Measurements from ENCODE around the gene GH2. TPM values are rescaled to one million over a fixed set of nuclear protein-coding genes. Genes with fewer than 3 reads are reported as not detected.

The GH2 gene
- total and polyA plus RNA-seq, 4 donors: not detected

DNA sequence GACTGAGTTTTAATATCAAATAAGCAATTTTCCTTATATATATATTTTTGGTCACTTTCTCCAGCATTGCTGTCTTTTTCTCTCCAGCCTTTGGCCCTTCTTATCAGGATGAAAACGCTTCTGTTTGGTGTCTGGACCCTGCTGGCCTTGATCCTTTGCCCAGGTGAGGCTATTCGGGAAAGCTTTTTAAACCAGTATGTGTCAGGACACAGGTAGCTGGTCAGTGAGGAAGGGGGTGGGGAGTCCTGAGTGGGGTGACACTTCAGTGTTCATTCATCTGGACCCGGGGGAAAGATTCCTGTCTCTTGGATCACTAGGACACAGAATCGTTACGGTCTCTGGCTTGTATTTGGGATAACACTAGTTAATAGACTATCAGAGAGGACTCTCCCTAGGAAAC is 27.0 kb downstream of the GH2 start:
- no peak overlapping the region for H3K4me3 ChIP-seq (ENCODE audit: low read depth in 1 of 3, low read length in 3 of 3)
- H3K36me3 ChIP-seq (ENCODE audit: control insufficient read depth in 4 of 4, insufficient read depth in 3 of 4, low read depth in 1 of 4, low read length in 3 of 4): no peaks in the 10 kb centered on the region
- 48% methylated on average over 5 of the region's 5 CpGs for WGBS
- no peak overlapping the region for H3K9ac ChIP-seq (ENCODE audit: low read depth in 1 of 2, low read length in 2 of 2)
- H3K4me1 ChIP-seq (ENCODE audit: control insufficient read depth in 4 of 4, insufficient read depth in 4 of 4, low read length in 3 of 4): no peaks in the 10 kb centered on the region
- no peak overlapping the region for H3K27ac ChIP-seq (ENCODE audit: low read depth in 1 of 2, low read length in 2 of 2)
- H3K27me3 ChIP-seq (ENCODE audit: control insufficient read depth in 4 of 4, insufficient read depth in 4 of 4, low read length in 3 of 4): no peaks in the 10 kb centered on the region
- no peak for DNase-seq (ENCODE audit: low spot score)
- no peak for TF ChIP-seq YY1 (IDR thresholded peaks at IDR 0.05)
- peak; percentile 13 to 14 for TF ChIP-seq HNF4A (conservative IDR thresholded peaks at IDR 0.05)
- no peak for TF ChIP-seq TAF1 (conservative IDR thresholded peaks at IDR 0.05)
- H3K9me3 ChIP-seq (ENCODE audit: control insufficient read depth in 4 of 4, low read length in 3 of 4): no peaks in the 10 kb centered on the region

DNA sequence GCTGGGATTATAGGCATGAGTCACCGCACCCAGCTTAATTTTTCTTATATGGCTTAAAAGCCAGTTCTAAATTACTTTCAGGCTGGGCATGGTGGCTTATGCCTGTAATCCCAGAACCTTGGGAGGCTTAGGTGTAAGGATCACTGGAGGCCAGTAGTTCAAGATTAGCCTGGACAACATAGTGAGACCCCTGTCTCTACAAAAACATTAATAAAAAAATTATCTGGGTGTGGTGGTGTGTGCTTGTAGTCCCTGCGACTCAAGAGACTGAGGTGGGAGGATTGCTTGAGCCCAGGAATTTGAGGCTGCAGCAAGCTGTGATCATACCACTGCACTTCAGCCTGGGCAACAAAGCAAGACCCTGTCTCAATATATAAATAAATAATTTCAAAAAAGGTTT is 28.5 kb downstream of the GH2 start:
- no peak for TF ChIP-seq NR2F2 (IDR thresholded peaks at IDR 0.05)
- no peak for TF ChIP-seq RAD21 (IDR thresholded peaks at IDR 0.05)
- no peak for TF ChIP-seq HNF4A (conservative IDR thresholded peaks at IDR 0.05)
- TF ChIP-seq, protein P1, sequence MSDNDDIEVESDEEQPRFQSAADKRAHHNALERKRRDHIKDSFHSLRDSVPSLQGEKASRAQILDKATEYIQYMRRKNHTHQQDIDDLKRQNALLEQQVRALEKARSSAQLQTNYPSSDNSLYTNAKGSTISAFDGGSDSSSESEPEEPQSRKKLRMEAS (IDR thresholded peaks at IDR 0.05): no peak
- no peak for TF ChIP-seq FOXA2 (IDR thresholded peaks at IDR 0.05)
- TF ChIP-seq FOXA1 (IDR thresholded peaks at IDR 0.05): no peak
- no peak for TF ChIP-seq YY1 (IDR thresholded peaks at IDR 0.05)
- TF ChIP-seq, protein P2, sequence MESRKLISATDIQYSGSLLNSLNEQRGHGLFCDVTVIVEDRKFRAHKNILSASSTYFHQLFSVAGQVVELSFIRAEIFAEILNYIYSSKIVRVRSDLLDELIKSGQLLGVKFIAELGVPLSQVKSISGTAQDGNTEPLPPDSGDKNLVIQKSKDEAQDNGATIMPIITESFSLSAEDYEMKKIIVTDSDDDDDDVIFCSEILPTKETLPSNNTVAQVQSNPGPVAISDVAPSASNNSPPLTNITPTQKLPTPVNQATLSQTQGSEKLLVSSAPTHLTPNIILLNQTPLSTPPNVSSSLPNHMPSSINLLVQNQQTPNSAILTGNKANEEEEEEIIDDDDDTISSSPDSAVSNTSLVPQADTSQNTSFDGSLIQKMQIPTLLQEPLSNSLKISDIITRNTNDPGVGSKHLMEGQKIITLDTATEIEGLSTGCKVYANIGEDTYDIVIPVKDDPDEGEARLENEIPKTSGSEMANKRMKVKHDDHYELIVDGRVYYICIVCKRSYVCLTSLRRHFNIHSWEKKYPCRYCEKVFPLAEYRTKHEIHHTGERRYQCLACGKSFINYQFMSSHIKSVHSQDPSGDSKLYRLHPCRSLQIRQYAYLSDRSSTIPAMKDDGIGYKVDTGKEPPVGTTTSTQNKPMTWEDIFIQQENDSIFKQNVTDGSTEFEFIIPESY (IDR thresholded peaks at IDR 0.05): no peak
- Histone ChIP-seq H3K36me3 (ENCODE audit: control insufficient read depth in 4 of 4, insufficient read depth in 3 of 4, low read depth in 1 of 4, low read length in 3 of 4) (no peaks in the 10 kb centered on the region), H3K4me3 (ENCODE audit: low read depth in 1 of 3, low read length in 3 of 3) (no peak overlapping the region), H3K9me3 (ENCODE audit: control insufficient read depth in 4 of 4, low read length in 3 of 4) (no peaks in the 10 kb centered on the region), H3K27ac (ENCODE audit: low read depth in 1 of 2, low read length in 2 of 2) (no peak overlapping the region), H3K9ac (ENCODE audit: low read depth in 1 of 2, low read length in 2 of 2) (no peak overlapping the region), H3K27me3 (ENCODE audit: control insufficient read depth in 4 of 4, insufficient read depth in 4 of 4, low read length in 3 of 4) (no peaks in the 10 kb centered on the region), H3K4me1 (ENCODE audit: control insufficient read depth in 4 of 4, insufficient read depth in 4 of 4, low read length in 3 of 4) (peaks cover 0 to 5% (median 0%) of the 10 kb centered on the region in 4 donors)
- 96% methylated on average over 2 of the region's 2 CpGs for WGBS
- no peak for DNase-seq (ENCODE audit: low spot score)

DNA sequence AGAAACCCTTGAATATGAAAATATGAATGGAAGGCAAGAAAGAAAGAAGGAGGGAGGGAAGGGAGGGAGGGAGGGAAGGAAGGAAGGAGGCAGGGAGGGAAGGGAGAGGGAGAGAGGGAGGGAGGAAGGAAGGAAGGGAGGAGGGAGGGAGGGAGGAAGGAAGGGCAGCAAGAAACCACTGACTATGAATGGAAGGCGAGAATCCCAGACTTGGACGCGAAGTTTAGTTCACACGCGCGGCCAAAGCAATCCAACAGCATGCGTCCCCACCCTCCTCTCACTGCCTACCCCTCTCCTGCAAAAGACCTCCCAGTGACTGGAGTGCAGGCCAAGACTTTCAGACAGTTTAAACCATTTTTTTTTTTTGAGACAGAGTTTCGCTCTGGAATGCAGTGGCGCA is 31.3 kb downstream of the GH2 start:
- TF ChIP-seq TAF1 (conservative IDR thresholded peaks at IDR 0.05) (no peak), ATF3 (IDR thresholded peaks at IDR 0.05) (no peak), NR2F2 (IDR thresholded peaks at IDR 0.05) (no peak), JUND (IDR thresholded peaks at IDR 0.05) (no peak), RXRA (IDR thresholded peaks at IDR 0.05) (no peak), FOXA2 (IDR thresholded peaks at IDR 0.05) (no peak), GABPA (IDR thresholded peaks at IDR 0.05 in 1 of 2, conservative IDR thresholded peaks at IDR 0.05 in 1 of 2) (no peak), HNF4G (IDR thresholded peaks at IDR 0.05) (no peak), YY1 (IDR thresholded peaks at IDR 0.05) (no peak), RAD21 (IDR thresholded peaks at IDR 0.05) (no peak), EGR1 (IDR thresholded peaks at IDR 0.05; ENCODE audit: low read depth in 2 of 2) (no peak), HNF4A (conservative IDR thresholded peaks at IDR 0.05) (no peak), SP1 (IDR thresholded peaks at IDR 0.05) (no peak), FOXA1 (IDR thresholded peaks at IDR 0.05) (no peak)
- TF ChIP-seq, protein P1 (IDR thresholded peaks at IDR 0.05): no peak
- TF ChIP-seq, protein P3, sequence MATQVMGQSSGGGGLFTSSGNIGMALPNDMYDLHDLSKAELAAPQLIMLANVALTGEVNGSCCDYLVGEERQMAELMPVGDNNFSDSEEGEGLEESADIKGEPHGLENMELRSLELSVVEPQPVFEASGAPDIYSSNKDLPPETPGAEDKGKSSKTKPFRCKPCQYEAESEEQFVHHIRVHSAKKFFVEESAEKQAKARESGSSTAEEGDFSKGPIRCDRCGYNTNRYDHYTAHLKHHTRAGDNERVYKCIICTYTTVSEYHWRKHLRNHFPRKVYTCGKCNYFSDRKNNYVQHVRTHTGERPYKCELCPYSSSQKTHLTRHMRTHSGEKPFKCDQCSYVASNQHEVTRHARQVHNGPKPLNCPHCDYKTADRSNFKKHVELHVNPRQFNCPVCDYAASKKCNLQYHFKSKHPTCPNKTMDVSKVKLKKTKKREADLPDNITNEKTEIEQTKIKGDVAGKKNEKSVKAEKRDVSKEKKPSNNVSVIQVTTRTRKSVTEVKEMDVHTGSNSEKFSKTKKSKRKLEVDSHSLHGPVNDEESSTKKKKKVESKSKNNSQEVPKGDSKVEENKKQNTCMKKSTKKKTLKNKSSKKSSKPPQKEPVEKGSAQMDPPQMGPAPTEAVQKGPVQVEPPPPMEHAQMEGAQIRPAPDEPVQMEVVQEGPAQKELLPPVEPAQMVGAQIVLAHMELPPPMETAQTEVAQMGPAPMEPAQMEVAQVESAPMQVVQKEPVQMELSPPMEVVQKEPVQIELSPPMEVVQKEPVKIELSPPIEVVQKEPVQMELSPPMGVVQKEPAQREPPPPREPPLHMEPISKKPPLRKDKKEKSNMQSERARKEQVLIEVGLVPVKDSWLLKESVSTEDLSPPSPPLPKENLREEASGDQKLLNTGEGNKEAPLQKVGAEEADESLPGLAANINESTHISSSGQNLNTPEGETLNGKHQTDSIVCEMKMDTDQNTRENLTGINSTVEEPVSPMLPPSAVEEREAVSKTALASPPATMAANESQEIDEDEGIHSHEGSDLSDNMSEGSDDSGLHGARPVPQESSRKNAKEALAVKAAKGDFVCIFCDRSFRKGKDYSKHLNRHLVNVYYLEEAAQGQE (IDR thresholded peaks at IDR 0.05): no peak
- TF ChIP-seq, protein P2 (IDR thresholded peaks at IDR 0.05): no peak
- TF ChIP-seq, protein P4, sequence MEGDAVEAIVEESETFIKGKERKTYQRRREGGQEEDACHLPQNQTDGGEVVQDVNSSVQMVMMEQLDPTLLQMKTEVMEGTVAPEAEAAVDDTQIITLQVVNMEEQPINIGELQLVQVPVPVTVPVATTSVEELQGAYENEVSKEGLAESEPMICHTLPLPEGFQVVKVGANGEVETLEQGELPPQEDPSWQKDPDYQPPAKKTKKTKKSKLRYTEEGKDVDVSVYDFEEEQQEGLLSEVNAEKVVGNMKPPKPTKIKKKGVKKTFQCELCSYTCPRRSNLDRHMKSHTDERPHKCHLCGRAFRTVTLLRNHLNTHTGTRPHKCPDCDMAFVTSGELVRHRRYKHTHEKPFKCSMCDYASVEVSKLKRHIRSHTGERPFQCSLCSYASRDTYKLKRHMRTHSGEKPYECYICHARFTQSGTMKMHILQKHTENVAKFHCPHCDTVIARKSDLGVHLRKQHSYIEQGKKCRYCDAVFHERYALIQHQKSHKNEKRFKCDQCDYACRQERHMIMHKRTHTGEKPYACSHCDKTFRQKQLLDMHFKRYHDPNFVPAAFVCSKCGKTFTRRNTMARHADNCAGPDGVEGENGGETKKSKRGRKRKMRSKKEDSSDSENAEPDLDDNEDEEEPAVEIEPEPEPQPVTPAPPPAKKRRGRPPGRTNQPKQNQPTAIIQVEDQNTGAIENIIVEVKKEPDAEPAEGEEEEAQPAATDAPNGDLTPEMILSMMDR (IDR thresholded peaks at IDR 0.05; ENCODE audit: low read depth, low read length, missing input control): no peak

More for the DNA sequence above, 31.3 kb downstream of the GH2 start:
- no peak for DNase-seq (ENCODE audit: low spot score)
- Histone ChIP-seq H3K27me3 (ENCODE audit: control insufficient read depth in 4 of 4, insufficient read depth in 4 of 4, low read length in 3 of 4) (no peaks in the 10 kb centered on the region), H3K9ac (ENCODE audit: low read depth in 1 of 2, low read length in 2 of 2) (no peak overlapping the region), H3K36me3 (ENCODE audit: control insufficient read depth in 4 of 4, insufficient read depth in 3 of 4, low read depth in 1 of 4, low read length in 3 of 4) (no peaks in the 10 kb centered on the region), H3K27ac (ENCODE audit: low read depth in 1 of 2, low read length in 2 of 2) (no peak overlapping the region), H3K4me1 (ENCODE audit: control insufficient read depth in 4 of 4, insufficient read depth in 4 of 4, low read length in 3 of 4) (peaks cover 0 to 5% (median 0%) of the 10 kb centered on the region in 4 donors), H3K4me3 (ENCODE audit: low read depth in 1 of 3, low read length in 3 of 3) (no peak overlapping the region), H3K9me3 (ENCODE audit: control insufficient read depth in 4 of 4, low read length in 3 of 4) (no peaks in the 10 kb centered on the region)
- WGBS: 90% methylated on average over 9 of the region's 9 CpGs

Measured in liver (tissue), 9 donors.